CD4-positive, alpha-beta T cell treated with Interleukin-17A for 1 hour (primary cell): Measurements from ENCODE around the gene DOCK1.

Source experiments
- DNase-seq: peaks from one replicate; pipeline ENCODE4 v3.0.0-alpha.2; 2020

DOCK1 gene

DNA sequence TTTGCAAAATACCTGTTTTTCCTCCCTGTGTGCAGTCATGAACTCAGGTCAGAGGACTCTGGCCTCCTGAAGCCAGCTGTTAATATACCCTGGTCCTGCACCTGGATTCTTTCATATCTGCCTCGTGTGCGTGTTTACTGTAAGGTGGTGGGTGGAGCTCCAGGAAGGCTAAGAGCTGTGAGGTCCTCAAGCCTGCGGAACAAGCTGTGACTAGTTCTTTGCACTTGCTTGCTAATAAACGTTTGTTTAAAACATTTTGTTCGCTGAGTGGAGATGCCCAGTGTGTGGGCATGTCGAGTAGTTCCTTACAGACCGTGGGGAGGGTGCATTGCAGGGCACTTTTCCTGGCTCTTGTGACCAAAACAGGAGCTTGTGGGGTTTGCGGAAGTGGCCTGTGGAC is 139.0 kb downstream of the DOCK1 start:
- DNase-seq = no peak

- no peak for DNase-seq
Measured at GRCh38 chr10:127046975-127047877, 142.0 kb downstream of the DOCK1 start.

GRCh38 chr10:127047878-127048238 is 142.6 kb downstream of the DOCK1 start:
- no peak for DNase-seq

GRCh38 chr10:127048630-127049029 is 143.4 kb downstream of the DOCK1 start:
- no peak for DNase-seq

GRCh38 chr10:127052001-127052400 is 146.8 kb downstream of the DOCK1 start:
- DNase-seq = no peak

- DNase-seq = no peak
Measured at GRCh38 chr10:127055263-127055662, 150.0 kb downstream of the DOCK1 start.

DNA sequence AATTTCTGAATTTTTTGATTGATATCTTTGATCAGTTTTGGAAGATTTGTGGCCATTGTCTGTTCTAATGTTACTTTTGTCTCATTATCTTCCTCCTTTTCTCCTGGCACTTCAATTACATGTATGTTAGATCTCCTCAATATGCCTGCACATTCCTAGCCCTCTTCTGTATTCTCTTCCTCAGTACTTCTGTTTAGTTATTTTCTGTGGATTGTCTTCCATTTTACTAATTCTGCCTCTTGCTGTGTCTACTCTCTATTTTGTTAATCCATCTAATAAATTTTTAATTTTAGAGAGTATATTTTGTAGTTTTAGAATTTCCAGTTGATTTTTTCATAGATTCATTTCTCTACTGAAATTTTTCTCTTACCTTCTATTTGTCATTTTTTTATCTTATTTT is 154.1 kb downstream of the DOCK1 start:
- no peak for DNase-seq

GRCh38 chr10:127063762-127064161 is 158.5 kb downstream of the DOCK1 start:
- DNase-seq = no peak

DNA sequence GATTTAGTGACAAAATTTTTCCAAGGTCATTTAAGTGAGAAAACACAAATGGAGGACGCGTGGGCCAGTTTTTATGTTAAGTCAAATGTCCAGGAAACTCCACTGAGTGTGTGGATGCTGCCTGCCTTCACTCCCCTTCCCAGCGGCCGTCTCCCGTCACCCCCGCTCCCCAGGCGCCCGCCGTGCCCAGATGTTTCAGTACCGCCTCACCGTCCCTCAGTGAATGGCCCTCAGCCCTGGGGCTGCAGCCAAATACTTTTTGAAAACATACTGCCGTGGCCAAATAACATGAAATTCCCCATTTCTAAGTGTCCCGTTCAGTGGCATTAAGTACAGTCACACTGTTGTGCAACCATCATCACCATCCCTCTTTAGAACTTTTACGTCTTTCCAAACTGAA is 159.2 kb downstream of the DOCK1 start:
- no peak for DNase-seq

- no peak for DNase-seq
Measured at GRCh38 chr10:127067542-127068194, 162.4 kb downstream of the DOCK1 start.

- no peak for DNase-seq
Measured at GRCh38 chr10:127068485-127068884, 163.3 kb downstream of the DOCK1 start.

GRCh38 chr10:127069436-127069835 is 164.2 kb downstream of the DOCK1 start:
- DNase-seq = no peak

- DNase-seq = no peak
Measured at GRCh38 chr10:127071126-127071525, 165.9 kb downstream of the DOCK1 start.

DNA sequence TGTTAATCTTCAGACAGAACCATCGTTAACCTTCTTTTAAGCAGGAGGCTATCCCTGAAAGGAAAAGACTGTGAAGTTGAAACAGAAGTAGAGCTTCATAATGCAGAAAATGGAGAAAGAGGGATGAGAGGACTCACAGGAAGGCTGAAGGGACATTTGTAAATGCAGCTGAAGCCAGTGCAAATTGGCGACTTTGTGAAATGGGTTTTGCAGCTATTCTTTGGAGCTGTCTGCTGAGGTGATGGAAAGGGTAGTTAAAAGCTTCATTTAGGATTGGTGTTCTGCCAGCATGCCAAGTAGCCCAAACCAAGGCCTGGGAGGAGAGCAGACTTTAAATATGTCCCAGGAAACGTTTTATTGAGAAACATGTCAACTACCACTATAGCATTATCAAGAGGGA is 168.4 kb downstream of the DOCK1 start:
- DNase-seq = no peak

DNA sequence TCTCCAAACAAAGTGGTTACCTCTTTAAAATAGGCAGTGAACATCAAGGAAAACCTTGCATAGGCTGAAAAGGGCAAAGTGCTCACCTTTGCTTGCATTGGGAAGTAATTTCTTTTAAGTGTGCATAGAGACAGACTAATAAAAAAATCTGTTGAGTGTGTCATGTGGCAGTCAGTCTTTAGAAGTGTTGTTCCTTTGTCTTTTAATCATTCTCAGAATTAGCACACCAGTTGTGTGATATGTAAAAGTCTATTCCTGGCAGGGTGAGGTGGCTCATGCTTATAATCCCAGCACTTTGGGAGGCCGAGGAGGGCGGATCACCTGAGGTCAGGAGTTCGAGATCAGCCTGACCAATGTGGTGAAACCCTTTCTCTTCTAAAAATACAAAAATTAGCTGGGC is 174.2 kb downstream of the DOCK1 start:
- no peak for DNase-seq

GRCh38 chr10:127080317-127080716 is 175.1 kb downstream of the DOCK1 start:
- DNase-seq = no peak

- DNase-seq = no peak
Measured at GRCh38 chr10:127081851-127082345, 176.7 kb downstream of the DOCK1 start.

DNA sequence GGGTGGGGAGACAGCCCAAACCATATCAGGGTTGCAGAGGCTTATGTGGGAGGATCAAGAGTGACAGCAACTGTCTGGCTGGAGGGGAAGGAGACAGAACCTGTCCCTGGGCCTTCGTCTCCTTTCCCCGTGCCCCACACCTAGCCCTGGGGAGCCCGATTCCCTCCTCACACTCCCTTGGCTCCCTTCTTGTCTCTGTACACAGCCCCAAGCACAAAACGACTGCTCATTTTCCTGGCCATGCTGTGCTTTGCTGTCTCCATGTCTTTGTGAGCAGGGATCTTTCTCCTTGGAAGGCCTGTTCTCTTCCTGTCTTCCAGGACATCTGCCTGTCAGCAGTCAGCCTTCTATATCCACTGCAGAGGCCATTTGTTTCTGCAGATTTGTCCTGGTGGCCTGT is 177.4 kb downstream of the DOCK1 start:
- no peak for DNase-seq

GRCh38 chr10:127085957-127086356 is 180.7 kb downstream of the DOCK1 start:
- no peak for DNase-seq

- no peak for DNase-seq
Measured at GRCh38 chr10:127088908-127089307, 183.7 kb downstream of the DOCK1 start.

GRCh38 chr10:127089446-127089845 is 184.2 kb downstream of the DOCK1 start:
- DNase-seq = no peak

DNA sequence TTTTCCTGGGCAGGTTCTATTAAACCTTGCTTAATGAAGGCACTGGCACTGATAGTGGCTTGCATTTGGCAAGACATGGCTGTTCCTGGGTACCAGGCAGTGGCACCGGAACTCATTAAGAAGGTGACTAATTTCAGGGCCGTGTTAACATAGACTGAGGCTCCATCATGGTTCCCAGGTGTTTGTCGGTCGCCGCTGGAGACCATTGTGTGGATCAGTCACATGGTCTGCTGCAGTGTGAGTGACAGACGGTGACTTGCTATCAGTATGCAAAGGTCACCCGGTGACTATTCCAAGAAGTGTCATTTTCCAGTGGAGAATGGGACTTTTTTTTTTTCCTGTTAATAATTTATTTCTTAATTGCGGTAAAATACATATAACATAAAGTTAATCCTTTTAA is 184.9 kb downstream of the DOCK1 start:
- no peak for DNase-seq

DNA sequence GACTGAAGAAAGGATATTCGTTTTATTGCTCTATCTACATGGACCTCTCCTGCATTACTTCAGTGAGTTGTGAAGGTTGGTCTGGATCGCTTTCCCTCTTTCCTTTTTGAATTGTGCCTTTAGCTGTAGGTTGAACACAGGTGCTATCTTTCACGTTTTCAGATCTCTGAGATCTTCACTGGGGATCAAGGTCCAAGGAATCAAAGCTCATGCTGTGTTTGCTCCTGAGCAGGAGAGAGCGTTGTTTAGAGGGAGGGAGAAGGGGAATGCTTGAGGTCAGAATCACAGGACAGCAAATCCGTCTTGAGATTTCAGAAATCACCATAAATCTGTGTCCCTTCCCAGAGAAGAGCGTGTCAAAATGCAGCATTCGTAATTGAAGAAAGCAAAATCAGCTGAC is 186.1 kb downstream of the DOCK1 start:
- no peak for DNase-seq

DNA sequence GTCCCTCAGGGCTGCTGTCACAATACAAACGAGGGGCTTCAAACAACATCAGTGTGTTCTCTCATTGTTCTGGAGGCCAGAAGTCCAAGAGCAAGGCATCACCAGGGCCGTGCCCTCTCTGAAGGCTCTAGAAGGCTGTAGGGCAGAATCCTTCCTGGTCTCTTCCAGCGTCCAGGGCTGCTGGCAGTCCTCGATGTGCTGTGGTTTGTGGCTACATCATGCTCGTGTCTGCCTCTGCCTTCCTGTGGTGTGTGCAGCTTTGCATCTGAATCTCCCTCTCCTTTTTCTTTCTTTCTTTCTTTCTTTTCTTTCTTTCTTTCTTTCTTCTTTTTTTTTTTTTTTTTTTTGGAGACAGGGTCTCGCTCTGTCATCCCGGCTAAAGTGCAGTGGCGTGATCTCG is 187.7 kb downstream of the DOCK1 start:
- DNase-seq = no peak
